HG02798 (cell line): Measurements from ENCODE around the gene ALDH16A1.
"Not testable (repeated sequence)": the region's sequence is repeated elsewhere in the genome, so short reads cannot be mapped to it uniquely, and the experiment has no call there.

ENCODE experiments used
- ATAC-seq: cut with Tn5 transposase; IDR thresholded peaks from one replicate; pipeline ENCODE4 v1.9.1; 2021; ENCODE audit warnings: mild to moderate bottlenecking; ENCODE audit not compliant: unreplicated experiment, poor library complexity

Gene ALDH16A1

GRCh38 chr19:49439836-49440235 lies 13.2 kb upstream of the ALDH16A1 start:
- ATAC-seq = no peak

- ATAC-seq = no peak
Observed at GRCh38 chr19:49440439-49441209, 12.4 kb upstream of the ALDH16A1 start.

GRCh38 chr19:49441210-49441959 lies 11.6 kb upstream of the ALDH16A1 start, which contains the start of gene SLC17A7:
Gene SLC17A7 (minus strand): TSS chr19:49441527. CDS start chr19:49441379, 148 bp downstream.
- no peak for ATAC-seq

GRCh38 chr19:49441960-49442350 lies 11.1 kb upstream of the ALDH16A1 start:
- no peak for ATAC-seq

GRCh38 chr19:49442354-49442753 lies 10.7 kb upstream of the ALDH16A1 start:
- no peak for ATAC-seq

GRCh38 chr19:49442771-49443365 lies 10.2 kb upstream of the ALDH16A1 start:
- no peak for ATAC-seq

- peak; percentile 82 for ATAC-seq
Observed at GRCh38 chr19:49443366-49444099, 9.5 kb upstream of the ALDH16A1 start.

- ATAC-seq = not testable (repeated sequence)
Observed at GRCh38 chr19:49444100-49444700, 8.8 kb upstream of the ALDH16A1 start.

- no peak for ATAC-seq
Observed at GRCh38 chr19:49445997-49446396, 7.0 kb upstream of the ALDH16A1 start.

- no peak for ATAC-seq
Observed at GRCh38 chr19:49447485-49448431, 5.3 kb upstream of the ALDH16A1 start.

- no peak for ATAC-seq
Observed at GRCh38 chr19:49448432-49448786, 4.6 kb upstream of the ALDH16A1 start.

- no peak for ATAC-seq
Observed at GRCh38 chr19:49450405-49450804, 2.6 kb upstream of the ALDH16A1 start.

GRCh38 chr19:49451430-49452181 lies 1.4 kb upstream of the ALDH16A1 start, which contains the start of gene PIH1D1:
Gene PIH1D1 (minus strand): TSS chr19:49451814. CDS start chr19:49451574, 240 bp downstream.
- ATAC-seq = peak; percentile 65

GRCh38 chr19:49453757-49454240 lies 774 bp downstream of the ALDH16A1 start:
- no peak for ATAC-seq

GRCh38 chr19:49455773-49456172 lies 2.7 kb downstream of the ALDH16A1 start:
- ATAC-seq = no peak

GRCh38 chr19:49456326-49456725 lies 3.3 kb downstream of the ALDH16A1 start:
- no peak for ATAC-seq

- ATAC-seq = no peak
Observed at GRCh38 chr19:49458567-49458903, 5.5 kb downstream of the ALDH16A1 start.

GRCh38 chr19:49459388-49459787 lies 6.4 kb downstream of the ALDH16A1 start:
- no peak for ATAC-seq
